ENCODE measurements around the gene CACNB2. TPM values are rescaled to one million over a fixed set of nuclear protein-coding genes. Genes with fewer than 3 reads are reported as not detected.

The CACNB2 gene
- total RNA-seq, 2 donors from 2014 or later = 4.5 to 56.7 TPM

DNA sequence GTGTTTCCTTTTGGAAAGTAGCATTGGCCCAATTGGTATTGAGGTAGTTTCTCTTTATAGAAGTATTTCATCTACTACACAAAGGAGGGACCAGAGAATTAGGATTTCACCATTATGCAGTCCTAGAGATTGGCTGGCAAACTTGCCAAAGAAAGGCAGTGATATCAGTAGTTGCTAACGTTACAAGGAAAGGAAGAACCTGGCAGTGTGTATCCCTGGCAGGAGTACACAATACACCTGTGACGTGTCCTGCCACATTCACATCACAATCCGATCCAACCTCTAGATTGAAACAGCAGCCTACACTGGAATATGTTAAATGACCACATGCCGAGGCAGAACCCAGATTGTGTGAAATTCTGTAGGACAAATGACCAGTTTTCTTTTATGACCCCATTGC is 81.7 kb downstream of the CACNB2 start:
- Histone ChIP-seq H3K36me3 (no peaks in the 10 kb centered on the region), H3K27me3 (replicated peaks; ENCODE audit: insufficient read depth) (no peaks in the 10 kb centered on the region), H3K4me3 (no peak overlapping the region), H3K4me1 (ENCODE audit: control insufficient read depth in 1 of 2, low read depth in 2 of 2) (peaks cover 8 to 34% of the 10 kb centered on the region in 2 donors), H3K27ac (no peak overlapping the region), H3K9me3 (no peaks in the 10 kb centered on the region)
- TF ChIP-seq, protein P1, sequence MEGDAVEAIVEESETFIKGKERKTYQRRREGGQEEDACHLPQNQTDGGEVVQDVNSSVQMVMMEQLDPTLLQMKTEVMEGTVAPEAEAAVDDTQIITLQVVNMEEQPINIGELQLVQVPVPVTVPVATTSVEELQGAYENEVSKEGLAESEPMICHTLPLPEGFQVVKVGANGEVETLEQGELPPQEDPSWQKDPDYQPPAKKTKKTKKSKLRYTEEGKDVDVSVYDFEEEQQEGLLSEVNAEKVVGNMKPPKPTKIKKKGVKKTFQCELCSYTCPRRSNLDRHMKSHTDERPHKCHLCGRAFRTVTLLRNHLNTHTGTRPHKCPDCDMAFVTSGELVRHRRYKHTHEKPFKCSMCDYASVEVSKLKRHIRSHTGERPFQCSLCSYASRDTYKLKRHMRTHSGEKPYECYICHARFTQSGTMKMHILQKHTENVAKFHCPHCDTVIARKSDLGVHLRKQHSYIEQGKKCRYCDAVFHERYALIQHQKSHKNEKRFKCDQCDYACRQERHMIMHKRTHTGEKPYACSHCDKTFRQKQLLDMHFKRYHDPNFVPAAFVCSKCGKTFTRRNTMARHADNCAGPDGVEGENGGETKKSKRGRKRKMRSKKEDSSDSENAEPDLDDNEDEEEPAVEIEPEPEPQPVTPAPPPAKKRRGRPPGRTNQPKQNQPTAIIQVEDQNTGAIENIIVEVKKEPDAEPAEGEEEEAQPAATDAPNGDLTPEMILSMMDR (IDR thresholded peaks at IDR 0.05) = no peak
- ATAC-seq (ENCODE audit: insufficient number of reproducible peaks, low FRiP score, low read depth) (no peak), DNase-seq (ENCODE audit: low spot score) (no peak)

DNA sequence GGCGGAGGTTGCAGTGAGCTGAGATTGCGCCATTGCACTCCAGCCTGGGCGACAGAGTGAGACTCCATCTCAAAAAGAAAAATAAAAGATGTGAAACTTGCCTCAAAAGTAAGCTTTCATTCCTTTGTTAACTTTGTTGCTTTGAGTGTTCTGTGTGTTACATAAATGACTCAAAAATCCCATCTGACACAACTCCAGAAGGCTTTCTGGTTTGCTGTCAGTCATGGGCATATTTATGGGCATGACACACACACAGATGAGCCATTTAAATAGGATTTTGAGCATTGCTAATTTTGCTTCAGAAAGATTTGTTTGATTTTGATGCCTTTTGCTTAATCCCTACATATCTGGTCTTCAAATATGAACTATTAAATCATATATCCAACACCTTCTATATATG is 82.6 kb downstream of the CACNB2 start:
- Histone ChIP-seq H3K27ac (no peak overlapping the region), H3K27me3 (replicated peaks; ENCODE audit: insufficient read depth) (no peaks in the 10 kb centered on the region), H3K9me3 (no peaks in the 10 kb centered on the region), H3K36me3 (no peaks in the 10 kb centered on the region), H3K4me1 (ENCODE audit: control insufficient read depth in 1 of 2, low read depth in 2 of 2) (peaks cover 8 to 34% of the 10 kb centered on the region in 2 donors), H3K4me3 (no peak overlapping the region)
- ATAC-seq (ENCODE audit: insufficient number of reproducible peaks, low FRiP score, low read depth) (no peak), DNase-seq (ENCODE audit: low spot score) (no peak)
- TF ChIP-seq, protein P1 (IDR thresholded peaks at IDR 0.05) = no peak

GRCh38 chr10:18223898-18224297 is 83.7 kb downstream of the CACNB2 start:
- Histone ChIP-seq H3K36me3 (no peaks in the 10 kb centered on the region), H3K27me3 (replicated peaks; ENCODE audit: insufficient read depth) (no peaks in the 10 kb centered on the region), H3K4me1 (ENCODE audit: control insufficient read depth in 1 of 2, low read depth in 2 of 2) (peaks cover 6 to 35% of the 10 kb centered on the region in 2 donors), H3K4me3 (no peak overlapping the region), H3K9me3 (no peaks in the 10 kb centered on the region), H3K27ac (no peak overlapping the region)
- DNase-seq (ENCODE audit: low spot score) (no peak), ATAC-seq (ENCODE audit: insufficient number of reproducible peaks, low FRiP score, low read depth) (no peak)
- TF ChIP-seq, protein P1 (IDR thresholded peaks at IDR 0.05) = no peak

DNA sequence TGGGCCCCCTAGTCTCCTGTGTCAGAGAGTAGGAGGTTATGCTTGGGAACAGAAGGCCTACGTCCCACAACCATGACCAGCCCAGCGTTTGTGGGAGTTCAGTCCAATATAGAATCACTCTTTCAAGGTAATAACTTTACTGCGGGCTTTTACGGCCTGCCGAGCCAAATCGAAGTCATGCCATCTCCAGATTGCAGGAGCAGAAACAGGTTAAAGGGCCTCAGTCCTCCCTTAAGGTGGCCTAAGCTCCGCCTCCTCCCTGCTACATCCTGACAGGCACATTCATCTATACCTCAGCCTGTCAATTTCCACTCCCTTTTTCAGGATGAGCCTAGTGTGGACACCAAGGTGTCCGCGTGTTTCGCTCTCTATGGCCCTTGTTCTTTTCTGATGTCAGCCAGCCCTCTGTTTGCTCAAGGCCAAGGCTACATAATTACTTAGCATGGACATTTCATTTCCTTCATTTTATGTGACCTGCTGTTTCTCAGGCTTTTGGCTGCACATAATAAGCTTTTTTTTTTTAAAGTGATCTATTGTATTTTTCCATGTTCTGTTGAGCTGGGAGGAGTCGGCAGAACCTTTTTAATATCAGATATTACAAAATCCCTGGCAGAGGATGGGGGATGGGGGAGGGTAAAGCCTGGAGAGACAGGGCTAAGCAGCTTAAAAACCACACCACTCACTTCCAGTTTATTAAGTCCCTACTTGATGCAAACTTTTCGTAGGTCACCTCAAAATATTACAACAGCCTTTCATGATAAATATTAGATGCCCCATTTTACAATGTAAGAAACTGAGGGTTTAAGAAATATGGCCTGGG is 84.6 kb downstream of the CACNB2 start:
- peaks cover 14 to 33% of the 10 kb centered on the region in 2 donors for H3K4me1 ChIP-seq (ENCODE audit: control insufficient read depth in 1 of 2, low read depth in 2 of 2)
- no peak overlapping the region for H3K4me3 ChIP-seq
- TF ChIP-seq, protein P1 (IDR thresholded peaks at IDR 0.05) = no peak
- no peaks in the 10 kb centered on the region for H3K36me3 ChIP-seq
- no peak overlapping the region for H3K27ac ChIP-seq
- no peak for ATAC-seq (ENCODE audit: insufficient number of reproducible peaks, low FRiP score, low read depth)
- no peak for DNase-seq (ENCODE audit: low spot score)
- H3K9me3 ChIP-seq = no peaks in the 10 kb centered on the region
- no peaks in the 10 kb centered on the region for H3K27me3 ChIP-seq (replicated peaks; ENCODE audit: insufficient read depth)

- peaks cover 14 to 45% of the 10 kb centered on the region in 2 donors for H3K4me1 ChIP-seq (ENCODE audit: control insufficient read depth in 1 of 2, low read depth in 2 of 2)
Observed at GRCh38 chr10:18226336-18226735, 86.1 kb downstream of the CACNB2 start.

More at GRCh38 chr10:18226336-18226735, 86.1 kb downstream of the CACNB2 start:
- TF ChIP-seq, protein P1 (IDR thresholded peaks at IDR 0.05) = no peak
- Histone ChIP-seq H3K27ac (no peak overlapping the region), H3K4me3 (no peak overlapping the region), H3K36me3 (no peaks in the 10 kb centered on the region), H3K27me3 (replicated peaks; ENCODE audit: insufficient read depth) (no peaks in the 10 kb centered on the region), H3K9me3 (no peaks in the 10 kb centered on the region)
- DNase-seq (ENCODE audit: low spot score) = no peak
- ATAC-seq (ENCODE audit: insufficient number of reproducible peaks, low FRiP score, low read depth) = no peak
